ENCODE data around the gene ANGPT4.

The ANGPT4 gene

DNA sequence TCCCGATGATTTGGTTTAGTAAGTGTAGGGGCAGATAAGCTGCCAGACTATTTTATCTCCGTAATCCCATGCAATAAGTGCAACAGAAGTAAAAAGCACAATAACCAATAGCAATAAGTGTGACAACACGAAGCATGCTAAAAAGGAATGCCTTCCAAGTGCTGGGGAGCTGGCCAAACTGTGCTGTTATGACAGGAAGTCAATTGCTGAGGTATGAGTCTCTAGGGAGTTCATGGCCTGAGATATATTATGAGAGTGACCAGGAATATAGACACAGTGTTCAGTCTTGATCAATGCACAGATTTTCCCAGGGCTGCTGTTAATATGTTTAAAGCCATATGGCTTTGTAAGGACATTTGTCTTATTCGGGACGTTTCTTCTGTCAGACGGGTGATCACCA, 10.5 kb upstream of the ANGPT4 start:
- Histone ChIP-seq H3K4me3 (replicated peaks; ENCODE audit: low read depth, low read length) (no peak overlapping the region), H3K27me3 (replicated peaks; ENCODE audit: control insufficient read depth, insufficient read depth, low read length) (no peaks in the 10 kb centered on the region; the same call in none of the 2 replicates), H3K36me3 (ENCODE audit: control insufficient read depth, insufficient read depth, low read length) (no peaks in the 10 kb centered on the region)
- TF ChIP-seq, protein P1, sequence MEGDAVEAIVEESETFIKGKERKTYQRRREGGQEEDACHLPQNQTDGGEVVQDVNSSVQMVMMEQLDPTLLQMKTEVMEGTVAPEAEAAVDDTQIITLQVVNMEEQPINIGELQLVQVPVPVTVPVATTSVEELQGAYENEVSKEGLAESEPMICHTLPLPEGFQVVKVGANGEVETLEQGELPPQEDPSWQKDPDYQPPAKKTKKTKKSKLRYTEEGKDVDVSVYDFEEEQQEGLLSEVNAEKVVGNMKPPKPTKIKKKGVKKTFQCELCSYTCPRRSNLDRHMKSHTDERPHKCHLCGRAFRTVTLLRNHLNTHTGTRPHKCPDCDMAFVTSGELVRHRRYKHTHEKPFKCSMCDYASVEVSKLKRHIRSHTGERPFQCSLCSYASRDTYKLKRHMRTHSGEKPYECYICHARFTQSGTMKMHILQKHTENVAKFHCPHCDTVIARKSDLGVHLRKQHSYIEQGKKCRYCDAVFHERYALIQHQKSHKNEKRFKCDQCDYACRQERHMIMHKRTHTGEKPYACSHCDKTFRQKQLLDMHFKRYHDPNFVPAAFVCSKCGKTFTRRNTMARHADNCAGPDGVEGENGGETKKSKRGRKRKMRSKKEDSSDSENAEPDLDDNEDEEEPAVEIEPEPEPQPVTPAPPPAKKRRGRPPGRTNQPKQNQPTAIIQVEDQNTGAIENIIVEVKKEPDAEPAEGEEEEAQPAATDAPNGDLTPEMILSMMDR (IDR thresholded peaks at IDR 0.05; ENCODE audit: insufficient read depth, low read length, poor library complexity, severe bottlenecking) = no peak
- DNase-seq (ENCODE audit: extremely low read depth, insufficient read length) = no peak

DNA sequence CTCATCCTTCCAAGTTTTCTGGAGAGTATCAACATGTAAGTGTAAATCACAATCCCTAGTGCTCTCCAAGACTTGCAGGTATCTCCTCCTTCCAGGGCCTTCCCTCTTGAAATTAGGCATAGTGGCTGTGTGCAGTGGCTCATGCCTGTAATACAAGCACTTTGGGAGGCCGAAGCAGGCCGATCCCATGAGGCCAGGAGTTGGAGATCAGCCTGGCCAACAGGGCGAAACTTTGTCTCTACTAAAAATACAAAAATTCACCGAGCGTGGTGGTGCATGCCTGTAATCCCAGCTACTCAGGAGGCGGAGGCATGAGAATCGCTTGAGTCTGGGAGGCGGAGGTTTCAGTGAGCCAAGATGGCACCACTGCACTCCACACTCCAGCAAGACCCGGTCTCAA, 9.4 kb upstream of the ANGPT4 start:
- Histone ChIP-seq H3K4me3 (replicated peaks; ENCODE audit: low read depth, low read length) (no peak overlapping the region), H3K36me3 (ENCODE audit: control insufficient read depth, insufficient read depth, low read length) (no peaks in the 10 kb centered on the region), H3K27me3 (replicated peaks; ENCODE audit: control insufficient read depth, insufficient read depth, low read length) (no peaks in the 10 kb centered on the region; the same call in none of the 2 replicates)
- TF ChIP-seq, protein P1 (IDR thresholded peaks at IDR 0.05; ENCODE audit: insufficient read depth, low read length, poor library complexity, severe bottlenecking) = no peak
- DNase-seq (ENCODE audit: extremely low read depth, insufficient read length) = no peak

DNA sequence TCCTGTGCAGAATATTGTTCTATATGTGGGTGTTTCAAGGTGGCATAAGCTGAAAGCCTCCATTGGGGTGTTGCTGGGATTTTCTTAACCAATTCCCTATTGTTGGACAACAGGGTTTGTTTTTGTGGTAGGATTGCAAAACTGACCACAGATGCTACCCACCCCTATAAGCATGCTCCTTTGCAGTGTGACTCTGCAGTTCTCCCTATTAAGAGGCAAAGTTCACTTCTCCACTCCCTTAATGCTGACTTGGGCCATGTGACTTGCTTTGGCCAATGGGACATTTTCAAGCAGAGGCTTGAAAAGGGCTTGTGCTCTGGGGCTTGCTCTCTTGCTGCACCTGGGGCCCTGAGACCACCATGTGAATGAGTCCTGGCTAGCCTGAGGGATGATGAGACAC, 8.5 kb upstream of the ANGPT4 start:
- TF ChIP-seq, protein P1 (IDR thresholded peaks at IDR 0.05; ENCODE audit: insufficient read depth, low read length, poor library complexity, severe bottlenecking) = no peak
- Histone ChIP-seq H3K27me3 (replicated peaks; ENCODE audit: control insufficient read depth, insufficient read depth, low read length) (no peaks in the 10 kb centered on the region; the same call in none of the 2 replicates), H3K4me3 (replicated peaks; ENCODE audit: low read depth, low read length) (no peak overlapping the region), H3K36me3 (ENCODE audit: control insufficient read depth, insufficient read depth, low read length) (no peaks in the 10 kb centered on the region)
- no peak for DNase-seq (ENCODE audit: extremely low read depth, insufficient read length)

DNA sequence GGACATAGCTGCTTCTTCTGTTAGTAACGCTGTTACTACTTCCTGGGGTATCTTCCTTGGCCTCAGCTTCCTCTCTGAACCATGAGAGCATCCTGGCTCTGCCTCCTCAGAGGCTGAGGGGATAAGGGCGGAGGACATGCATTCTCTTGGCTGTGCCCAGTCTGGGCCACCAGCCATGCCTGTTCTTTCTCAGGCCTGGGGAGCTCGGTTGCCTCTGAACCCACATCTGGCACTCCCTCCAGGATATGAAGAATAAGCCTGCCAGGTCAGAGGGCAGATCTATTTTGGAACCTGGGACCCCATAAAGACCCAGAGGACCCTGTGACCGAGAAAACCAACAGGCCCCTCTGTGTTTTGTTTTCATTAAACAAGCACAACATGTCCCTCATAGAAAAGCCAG, 6.6 kb upstream of the ANGPT4 start:
- no peak overlapping the region for H3K4me3 ChIP-seq (replicated peaks; ENCODE audit: low read depth, low read length)
- H3K36me3 ChIP-seq (ENCODE audit: control insufficient read depth, insufficient read depth, low read length) = no peaks in the 10 kb centered on the region
- no peaks in the 10 kb centered on the region; the same call in none of the 2 replicates for H3K27me3 ChIP-seq (replicated peaks; ENCODE audit: control insufficient read depth, insufficient read depth, low read length)
- DNase-seq (ENCODE audit: extremely low read depth, insufficient read length) = no peak
- TF ChIP-seq, protein P1 (IDR thresholded peaks at IDR 0.05; ENCODE audit: insufficient read depth, low read length, poor library complexity, severe bottlenecking) = no peak

DNA sequence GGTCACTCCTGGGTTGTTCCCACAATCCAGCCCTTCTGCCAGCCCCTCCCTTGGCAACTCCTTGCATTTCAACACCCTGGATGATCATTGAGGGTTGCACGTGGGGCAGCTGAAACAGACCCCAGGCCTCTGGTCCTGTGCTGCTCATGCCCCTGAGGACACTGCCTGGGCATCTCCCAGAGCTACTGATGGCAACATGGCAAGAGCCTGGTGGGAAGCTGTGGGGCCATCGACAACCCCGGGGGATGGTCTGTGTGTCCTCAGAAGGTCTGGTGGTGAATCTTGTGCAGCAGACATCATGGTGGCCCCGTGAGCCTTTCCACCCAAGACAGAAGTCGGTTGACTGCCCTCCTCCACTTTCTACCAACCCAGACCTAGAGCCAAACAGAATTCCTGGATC, 4.9 kb upstream of the ANGPT4 start:
- H3K4me3 ChIP-seq (replicated peaks; ENCODE audit: low read depth, low read length) = no peak overlapping the region
- no peak for DNase-seq (ENCODE audit: extremely low read depth, insufficient read length)
- no peaks in the 10 kb centered on the region for H3K36me3 ChIP-seq (ENCODE audit: control insufficient read depth, insufficient read depth, low read length)
- TF ChIP-seq, protein P1 (IDR thresholded peaks at IDR 0.05; ENCODE audit: insufficient read depth, low read length, poor library complexity, severe bottlenecking) = no peak
- H3K27me3 ChIP-seq (replicated peaks; ENCODE audit: control insufficient read depth, insufficient read depth, low read length) = no peaks in the 10 kb centered on the region; the same call in none of the 2 replicates

DNA sequence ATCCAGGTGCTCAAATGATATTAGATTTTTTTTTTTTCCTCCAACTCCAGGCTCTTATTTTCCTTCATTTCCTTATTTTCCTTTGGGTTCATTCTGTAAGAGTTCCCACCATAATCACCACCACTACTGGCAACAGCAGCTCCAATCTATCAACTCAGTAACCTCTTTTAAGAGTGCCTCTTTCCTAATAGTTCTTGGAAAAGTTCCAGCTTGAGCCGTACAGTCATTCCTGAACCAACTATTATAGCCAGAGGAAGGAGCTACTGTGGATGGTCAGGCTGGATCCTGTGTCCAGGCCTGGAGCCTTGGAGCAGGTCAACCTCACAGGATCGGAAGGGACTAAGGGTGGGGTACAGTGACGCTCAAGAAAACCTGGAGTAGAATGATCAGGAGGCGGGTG, 4.2 kb upstream of the ANGPT4 start:
- H3K36me3 ChIP-seq (ENCODE audit: control insufficient read depth, insufficient read depth, low read length) = no peaks in the 10 kb centered on the region
- no peak overlapping the region for H3K4me3 ChIP-seq (replicated peaks; ENCODE audit: low read depth, low read length)
- no peak for DNase-seq (ENCODE audit: extremely low read depth, insufficient read length)
- H3K27me3 ChIP-seq (replicated peaks; ENCODE audit: control insufficient read depth, insufficient read depth, low read length) = no peaks in the 10 kb centered on the region; the same call in none of the 2 replicates
- TF ChIP-seq, protein P1 (IDR thresholded peaks at IDR 0.05; ENCODE audit: insufficient read depth, low read length, poor library complexity, severe bottlenecking) = no peak
